Stimulated activated CD4-positive, alpha-beta T cell treated with anti-CD3 and anti-CD28 coated beads, TNF-alpha, amount 100 ng/mL, for 1 hour (primary cell): ENCODE data around the gene FBXL4.

Source experiments
- DNase-seq, 3 donors: peaks; one replicate each; pipeline ENCODE4 v3.0.0-alpha.2; 2020; ENCODE audit warnings: low read depth in 3 of 3, low spot score in 1 of 3

Gene FBXL4

GRCh38 chr6:98947411-98948292 lies at the start of gene FBXL4:
Gene FBXL4 (minus strand): TSS chr6:98947946. CDS start chr6:98926988, 20,958 bp downstream.
- DNase-seq, result peak; percentile 29 to 70 (median 56)

- DNase-seq, result no peak
These were observed 47.4 kb upstream of the FBXL4 start for GRCh38 chr6:98995116-98995515.

GRCh38 chr6:98992535-98992934 lies 44.8 kb upstream of the FBXL4 start:
- DNase-seq, result no peak

- no peak for DNase-seq
These were observed 38.4 kb upstream of the FBXL4 start for GRCh38 chr6:98986071-98986615.

GRCh38 chr6:98985391-98985790 lies 37.6 kb upstream of the FBXL4 start:
- DNase-seq, result no peak

- no peak for DNase-seq
These were observed 36.4 kb upstream of the FBXL4 start for GRCh38 chr6:98984121-98984520.

- no peak for DNase-seq
These were observed 33.7 kb upstream of the FBXL4 start for GRCh38 chr6:98981473-98981872.

- no peak for DNase-seq
These were observed 33.1 kb upstream of the FBXL4 start for GRCh38 chr6:98980819-98981218.

- no peak for DNase-seq
These were observed 30.0 kb upstream of the FBXL4 start for GRCh38 chr6:98977671-98978292.

GRCh38 chr6:98976674-98977385 lies 29.1 kb upstream of the FBXL4 start:
- DNase-seq, result no peak

GRCh38 chr6:98975421-98975820 lies 27.7 kb upstream of the FBXL4 start:
- DNase-seq, result no peak

GRCh38 chr6:98974309-98974708 lies 26.6 kb upstream of the FBXL4 start:
- DNase-seq, result no peak

GRCh38 chr6:98973571-98973970 lies 25.8 kb upstream of the FBXL4 start:
- no peak for DNase-seq

GRCh38 chr6:98971303-98971702 lies 23.6 kb upstream of the FBXL4 start:
- DNase-seq, result no peak

GRCh38 chr6:98970469-98970868 lies 22.7 kb upstream of the FBXL4 start:
- DNase-seq, result no peak

GRCh38 chr6:98967616-98968015 lies 19.9 kb upstream of the FBXL4 start:
- no peak for DNase-seq

- no peak for DNase-seq
These were observed 11.9 kb upstream of the FBXL4 start for GRCh38 chr6:98959631-98960030.

GRCh38 chr6:98958776-98959175 lies 11.0 kb upstream of the FBXL4 start:
- DNase-seq, result no peak

GRCh38 chr6:98957450-98957849 lies 9.7 kb upstream of the FBXL4 start:
- DNase-seq, result no peak

GRCh38 chr6:98949589-98949988 lies 1.8 kb upstream of the FBXL4 start:
- no peak for DNase-seq

GRCh38 chr6:98946879-98947410 lies 801 bp downstream of the FBXL4 start:
- peak in 1 of 3 donors; percentile 9 for DNase-seq
